ENCODE data around the gene HOGA1. TPM values are rescaled to one million over a fixed set of nuclear protein-coding genes. Genes with fewer than 3 reads are reported as not detected.

HOGA1 gene
- total RNA-seq, 1 experiment from 2014 or later = not detected

- H3K4me1 ChIP-seq (ENCODE audit: insufficient read depth, low read length, poor library complexity, severe bottlenecking) = no peaks in the 10 kb centered on the region
- no peaks in the 10 kb centered on the region for H3K27me3 ChIP-seq (replicated peaks; ENCODE audit: insufficient read depth, low read depth, low read length, poor library complexity)
- ChIA-PET CTCF (no interaction called here), POLR2A (ENCODE audit: low non-redundant PET) (no interaction called here)
- no peaks in the 10 kb centered on the region for H3K36me3 ChIP-seq (ENCODE audit: insufficient read depth, low read length, poor library complexity, severe bottlenecking)
- BruUV-seq (replicated peaks) = no TSS peak
- H3K4me3 ChIP-seq (ENCODE audit: low read depth, low read length, poor library complexity, severe bottlenecking) = no peak overlapping the region
- intact Hi-C loops (cut with micrococcal nuclease; ENCODE audit: unreplicated experiment) = no loop called here
- no peak for DNase-seq (ENCODE audit: low spot score)
- TF ChIP-seq EZH2 (IDR thresholded peaks at IDR 0.05; ENCODE audit: borderline replicate concordance, low read depth, low read length, poor library complexity, severe bottlenecking) (no peak), CTCF (conservative IDR thresholded peaks at IDR 0.05; ENCODE audit: low read depth, low read length) (no peak)
- H3K27ac ChIP-seq (ENCODE audit: low read depth, low read length, poor library complexity, severe bottlenecking) = no peak overlapping the region
- no peaks in the 10 kb centered on the region for H3K9me3 ChIP-seq (ENCODE audit: low read depth, low read length, poor library complexity, severe bottlenecking)
Measured at GRCh38 chr10:97567891-97568290, 16.3 kb upstream of the HOGA1 start.

GRCh38 chr10:97570146-97570788, 13.9 kb upstream of the HOGA1 start:
- H3K9me3 ChIP-seq (ENCODE audit: low read depth, low read length, poor library complexity, severe bottlenecking) = no peaks in the 10 kb centered on the region
- H3K4me1 ChIP-seq (ENCODE audit: insufficient read depth, low read length, poor library complexity, severe bottlenecking) = no peaks in the 10 kb centered on the region
- intact Hi-C loops (cut with micrococcal nuclease; ENCODE audit: unreplicated experiment) = loop anchor here (5.0 kb wide), 1 partner anchor 162 kb away; no protein-coding TSS in a partner anchor
- ChIA-PET POLR2A (ENCODE audit: low non-redundant PET) (no interaction called here), CTCF (no interaction called here)
- H3K27ac ChIP-seq (ENCODE audit: low read depth, low read length, poor library complexity, severe bottlenecking) = no peak overlapping the region
- no TSS peak for BruUV-seq (replicated peaks)
- DNase-seq (ENCODE audit: low spot score) = no peak
- no peaks in the 10 kb centered on the region for H3K27me3 ChIP-seq (replicated peaks; ENCODE audit: insufficient read depth, low read depth, low read length, poor library complexity)
- H3K4me3 ChIP-seq (ENCODE audit: low read depth, low read length, poor library complexity, severe bottlenecking) = no peak overlapping the region
- no peaks in the 10 kb centered on the region for H3K36me3 ChIP-seq (ENCODE audit: insufficient read depth, low read length, poor library complexity, severe bottlenecking)
- TF ChIP-seq CTCF (conservative IDR thresholded peaks at IDR 0.05; ENCODE audit: low read depth, low read length) = no peak
- no peak for TF ChIP-seq EZH2 (IDR thresholded peaks at IDR 0.05; ENCODE audit: borderline replicate concordance, low read depth, low read length, poor library complexity, severe bottlenecking)

- Histone ChIP-seq H3K4me3 (ENCODE audit: low read depth, low read length, poor library complexity, severe bottlenecking) (no peak overlapping the region), H3K36me3 (ENCODE audit: insufficient read depth, low read length, poor library complexity, severe bottlenecking) (no peaks in the 10 kb centered on the region), H3K27ac (ENCODE audit: low read depth, low read length, poor library complexity, severe bottlenecking) (no peak overlapping the region), H3K9me3 (ENCODE audit: low read depth, low read length, poor library complexity, severe bottlenecking) (no peaks in the 10 kb centered on the region), H3K27me3 (replicated peaks; ENCODE audit: insufficient read depth, low read depth, low read length, poor library complexity) (no peaks in the 10 kb centered on the region), H3K4me1 (ENCODE audit: insufficient read depth, low read length, poor library complexity, severe bottlenecking) (no peaks in the 10 kb centered on the region)
- no peak for TF ChIP-seq EZH2 (IDR thresholded peaks at IDR 0.05; ENCODE audit: borderline replicate concordance, low read depth, low read length, poor library complexity, severe bottlenecking)
- no peak for TF ChIP-seq CTCF (conservative IDR thresholded peaks at IDR 0.05; ENCODE audit: low read depth, low read length)
- no TSS peak for BruUV-seq (replicated peaks)
- ChIA-PET POLR2A (ENCODE audit: low non-redundant PET) (no interaction called here), CTCF (no interaction called here)
- no peak for DNase-seq (ENCODE audit: low spot score)
- intact Hi-C loops (cut with micrococcal nuclease; ENCODE audit: unreplicated experiment) = loop anchor here (5.0 kb wide), 1 partner anchor 161 kb away; no protein-coding TSS in a partner anchor
Measured at GRCh38 chr10:97570789-97571471, 13.3 kb upstream of the HOGA1 start.

Measured in A673 (cell line).